WTC11 (cell line): ENCODE measurements around the gene GRK3. TPM values are rescaled to one million over a fixed set of nuclear protein-coding genes. Genes with fewer than 3 reads are reported as not detected.

ENCODE experiments used
- ATAC-seq: fragments of 200-7000 bp; cut with Tn5 transposase; 2 replicates; pipeline ENCODE4 v1.10.0; 2021; ENCODE audit warnings: mild to moderate bottlenecking, moderate library complexity
- CTCF ChIA-PET: fragments of 300-600 bp; sonication (Branson Sonifier 250); formaldehyde crosslinking; loops from one replicate; lab custom pipeline; 2021; ENCODE audit warnings: antibody characterized with exemption; lab: Charles Lee
- POLR2A ChIA-PET: fragments of 350-600 bp; sonication (Branson Sonifier 250); formaldehyde crosslinking; loops from one replicate; lab custom pipeline; 2021; ENCODE audit warnings: antibody characterized with exemption; lab: Charles Lee
- DNase-seq: peaks from one replicate; pipeline ENCODE4 v3.0.0; 2021; ENCODE audit warnings: low spot score
- H3K27ac Mint-ChIP-seq: 2 replicates; pipeline ENCODE4 v1.8.0; 2021; ENCODE audit warnings: mixed read lengths
- H3K27me3 Mint-ChIP-seq: 2 replicates; pipeline ENCODE4 v1.8.0; 2021; ENCODE audit warnings: low read depth, mild to moderate bottlenecking, moderate library complexity, mixed read lengths
- H3K36me3 Mint-ChIP-seq: 2 replicates; pipeline ENCODE4 v1.8.0; 2021; ENCODE audit warnings: mixed read lengths
- H3K4me1 Mint-ChIP-seq: 2 replicates; pipeline ENCODE4 v1.8.0; 2022; ENCODE audit warnings: mixed read lengths
- H3K4me3 Mint-ChIP-seq: 2 replicates; pipeline ENCODE4 v1.8.0; 2021; ENCODE audit warnings: mild to moderate bottlenecking, moderate library complexity, mixed read lengths
- H3K9me3 Mint-ChIP-seq: 2 replicates; pipeline ENCODE4 v1.8.0; 2021; ENCODE audit warnings: mixed read lengths
- CBFB ChIP-seq: sonication (generic); formaldehyde crosslinking; IDR thresholded peaks from 2 replicates; pipeline ENCODE4 v1.8.1; 2022; ENCODE audit warnings: mild to moderate bottlenecking, low read depth, missing genetic modification reagents
- CREB1 ChIP-seq: sonication (generic); formaldehyde crosslinking; IDR thresholded peaks from 2 replicates; pipeline ENCODE4 v1.8.0; 2023; ENCODE audit warnings: mild to moderate bottlenecking, missing genetic modification reagents
- ELF4 ChIP-seq: sonication (generic); formaldehyde crosslinking; IDR thresholded peaks from 2 replicates; pipeline ENCODE4 v1.8.1; 2022; ENCODE audit warnings: low read depth, mild to moderate bottlenecking, moderate library complexity, missing genetic modification reagents
- ESRRA ChIP-seq: sonication (generic); formaldehyde crosslinking; IDR thresholded peaks from 2 replicates; pipeline ENCODE4 v1.8.1; 2022; ENCODE audit warnings: mild to moderate bottlenecking, missing genetic modification reagents, borderline replicate concordance
- ETV6 ChIP-seq: sonication (generic); formaldehyde crosslinking; IDR thresholded peaks from 2 replicates; pipeline ENCODE4 v1.8.1; 2022; ENCODE audit warnings: mild to moderate bottlenecking, missing genetic modification reagents
- FOXJ3 ChIP-seq: sonication (generic); formaldehyde crosslinking; IDR thresholded peaks from 2 replicates; pipeline ENCODE4 v1.9.0; 2021; ENCODE audit warnings: missing genetic modification reagents, mild to moderate bottlenecking, borderline replicate concordance
- HMGA2 ChIP-seq: fragments of 250-450 bp; sonication (Bioruptor Pico); IDR thresholded peaks from 2 replicates; pipeline ENCODE4 v1.4.0; 2021; ENCODE audit warnings: mild to moderate bottlenecking, moderate library complexity
- KAT7 ChIP-seq: sonication (generic); formaldehyde crosslinking; IDR thresholded peaks from 2 replicates; pipeline ENCODE4 v1.8.1; 2023; ENCODE audit warnings: missing genetic modification reagents, mild to moderate bottlenecking, borderline replicate concordance
- MYBL2 ChIP-seq: sonication (generic); formaldehyde crosslinking; IDR thresholded peaks from 2 replicates; pipeline ENCODE4 v1.8.1; 2023; ENCODE audit warnings: mild to moderate bottlenecking, moderate library complexity, missing genetic modification reagents
- NFE2L1 ChIP-seq: sonication (generic); formaldehyde crosslinking; IDR thresholded peaks from 2 replicates; pipeline ENCODE4 v1.8.1; 2023; ENCODE audit warnings: missing genetic modification reagents
- NFYB ChIP-seq: sonication (generic); formaldehyde crosslinking; conservative IDR thresholded peaks from 2 replicates; pipeline ENCODE4 v1.8.0; 2022; ENCODE audit warnings: low read depth, missing genetic modification reagents
- ZBTB21 ChIP-seq: sonication (generic); formaldehyde crosslinking; IDR thresholded peaks from 2 replicates; pipeline ENCODE4 v1.8.1; 2023; ENCODE audit warnings: mild to moderate bottlenecking, missing genetic modification reagents, borderline replicate concordance
- total RNA-seq: library from RNA; stranded (reverse); gene quantifications from 3 replicates; pipeline ENCODE4 v1.2.3, GENCODE V29; 2021
- TF ChIP-seq, protein P1 (sequence below): sonication (generic); formaldehyde crosslinking; IDR thresholded peaks from 2 replicates; pipeline ENCODE4 v1.8.1; 2022; ENCODE audit warnings: mild to moderate bottlenecking, missing genetic modification reagents, moderate library complexity, borderline replicate concordance
- TF ChIP-seq, protein P2 (sequence below): sonication (generic); formaldehyde crosslinking; IDR thresholded peaks from 2 replicates; pipeline ENCODE4 v1.8.0; 2023; ENCODE audit warnings: missing genetic modification reagents, mild to moderate bottlenecking, borderline replicate concordance
- TF ChIP-seq, protein P3 (sequence below): sonication (generic); formaldehyde crosslinking; IDR thresholded peaks from 2 replicates; pipeline ENCODE4 v1.8.0; 2023; ENCODE audit warnings: mild to moderate bottlenecking, missing genetic modification reagents
- TF ChIP-seq, protein P4 (sequence below): sonication (generic); formaldehyde crosslinking; conservative IDR thresholded peaks from 2 replicates; pipeline ENCODE4 v1.8.1; 2022; ENCODE audit warnings: mild to moderate bottlenecking, missing genetic modification reagents
- TF ChIP-seq, protein P5 (sequence below): fragments of 250-450 bp; sonication (Bioruptor Pico); IDR thresholded peaks from 2 replicates; pipeline ENCODE4 v2.1.2; 2022; ENCODE audit warnings: mild to moderate bottlenecking, moderate library complexity
- TF ChIP-seq, protein P6 (sequence below): sonication (generic); formaldehyde crosslinking; IDR thresholded peaks from 2 replicates; pipeline ENCODE4 v1.8.0; 2023; ENCODE audit warnings: missing genetic modification reagents
- TF ChIP-seq, protein P7 (sequence below): sonication (generic); formaldehyde crosslinking; IDR thresholded peaks from 2 replicates; pipeline ENCODE4 v1.8.0; 2022; ENCODE audit warnings: mild to moderate bottlenecking, missing genetic modification reagents
- TF ChIP-seq, protein P8 (sequence below): sonication (generic); formaldehyde crosslinking; IDR thresholded peaks from 2 replicates; pipeline ENCODE4 v1.8.0; 2022; ENCODE audit warnings: mild to moderate bottlenecking, missing genetic modification reagents
- TF ChIP-seq, protein P9 (sequence below): sonication (generic); formaldehyde crosslinking; IDR thresholded peaks from 2 replicates; pipeline ENCODE4 v1.8.0; 2022; ENCODE audit warnings: mild to moderate bottlenecking, missing genetic modification reagents

The GRK3 gene
- total RNA-seq, 1 experiment from 2014 or later, result 27.1 TPM

DNA sequence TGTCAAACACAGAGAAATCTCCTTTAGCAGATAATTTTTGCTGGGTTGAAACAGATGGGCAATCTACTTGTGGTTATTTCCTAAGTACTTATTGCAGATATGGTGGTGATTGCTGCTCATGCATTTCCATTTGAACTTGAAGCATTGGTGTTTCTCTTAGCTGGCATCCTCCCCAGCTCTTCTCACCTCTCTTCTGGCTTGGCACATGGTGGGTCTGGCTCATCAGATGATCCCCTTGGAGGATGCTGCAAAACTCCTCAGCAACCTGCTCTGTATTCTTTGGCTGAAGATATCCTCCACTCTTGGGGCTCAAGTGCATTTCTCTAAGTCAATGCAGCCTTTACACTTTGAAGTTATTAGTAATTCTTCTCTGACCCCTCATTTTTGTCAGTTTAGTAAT, 90.2 kb downstream of the GRK3 start (continued):
- TF ChIP-seq, protein P1, sequence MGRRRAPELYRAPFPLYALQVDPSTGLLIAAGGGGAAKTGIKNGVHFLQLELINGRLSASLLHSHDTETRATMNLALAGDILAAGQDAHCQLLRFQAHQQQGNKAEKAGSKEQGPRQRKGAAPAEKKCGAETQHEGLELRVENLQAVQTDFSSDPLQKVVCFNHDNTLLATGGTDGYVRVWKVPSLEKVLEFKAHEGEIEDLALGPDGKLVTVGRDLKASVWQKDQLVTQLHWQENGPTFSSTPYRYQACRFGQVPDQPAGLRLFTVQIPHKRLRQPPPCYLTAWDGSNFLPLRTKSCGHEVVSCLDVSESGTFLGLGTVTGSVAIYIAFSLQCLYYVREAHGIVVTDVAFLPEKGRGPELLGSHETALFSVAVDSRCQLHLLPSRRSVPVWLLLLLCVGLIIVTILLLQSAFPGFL, result no peak
- TF ChIP-seq ELF4 (CRISPR knock-in tag), result no peak
- no peak for TF ChIP-seq NFE2L1
- no peak for TF ChIP-seq ETV6 (CRISPR knock-in tag)
- no peak for TF ChIP-seq ESRRA (CRISPR knock-in tag)
- TF ChIP-seq NFYB (CRISPR knock-in tag), result no peak
- TF ChIP-seq, protein P2, sequence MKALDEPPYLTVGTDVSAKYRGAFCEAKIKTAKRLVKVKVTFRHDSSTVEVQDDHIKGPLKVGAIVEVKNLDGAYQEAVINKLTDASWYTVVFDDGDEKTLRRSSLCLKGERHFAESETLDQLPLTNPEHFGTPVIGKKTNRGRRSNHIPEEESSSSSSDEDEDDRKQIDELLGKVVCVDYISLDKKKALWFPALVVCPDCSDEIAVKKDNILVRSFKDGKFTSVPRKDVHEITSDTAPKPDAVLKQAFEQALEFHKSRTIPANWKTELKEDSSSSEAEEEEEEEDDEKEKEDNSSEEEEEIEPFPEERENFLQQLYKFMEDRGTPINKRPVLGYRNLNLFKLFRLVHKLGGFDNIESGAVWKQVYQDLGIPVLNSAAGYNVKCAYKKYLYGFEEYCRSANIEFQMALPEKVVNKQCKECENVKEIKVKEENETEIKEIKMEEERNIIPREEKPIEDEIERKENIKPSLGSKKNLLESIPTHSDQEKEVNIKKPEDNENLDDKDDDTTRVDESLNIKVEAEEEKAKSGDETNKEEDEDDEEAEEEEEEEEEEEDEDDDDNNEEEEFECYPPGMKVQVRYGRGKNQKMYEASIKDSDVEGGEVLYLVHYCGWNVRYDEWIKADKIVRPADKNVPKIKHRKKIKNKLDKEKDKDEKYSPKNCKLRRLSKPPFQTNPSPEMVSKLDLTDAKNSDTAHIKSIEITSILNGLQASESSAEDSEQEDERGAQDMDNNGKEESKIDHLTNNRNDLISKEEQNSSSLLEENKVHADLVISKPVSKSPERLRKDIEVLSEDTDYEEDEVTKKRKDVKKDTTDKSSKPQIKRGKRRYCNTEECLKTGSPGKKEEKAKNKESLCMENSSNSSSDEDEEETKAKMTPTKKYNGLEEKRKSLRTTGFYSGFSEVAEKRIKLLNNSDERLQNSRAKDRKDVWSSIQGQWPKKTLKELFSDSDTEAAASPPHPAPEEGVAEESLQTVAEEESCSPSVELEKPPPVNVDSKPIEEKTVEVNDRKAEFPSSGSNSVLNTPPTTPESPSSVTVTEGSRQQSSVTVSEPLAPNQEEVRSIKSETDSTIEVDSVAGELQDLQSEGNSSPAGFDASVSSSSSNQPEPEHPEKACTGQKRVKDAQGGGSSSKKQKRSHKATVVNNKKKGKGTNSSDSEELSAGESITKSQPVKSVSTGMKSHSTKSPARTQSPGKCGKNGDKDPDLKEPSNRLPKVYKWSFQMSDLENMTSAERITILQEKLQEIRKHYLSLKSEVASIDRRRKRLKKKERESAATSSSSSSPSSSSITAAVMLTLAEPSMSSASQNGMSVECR, result no peak
- no peak for TF ChIP-seq ZBTB21 (CRISPR knock-in tag)
- TF ChIP-seq, protein P3, sequence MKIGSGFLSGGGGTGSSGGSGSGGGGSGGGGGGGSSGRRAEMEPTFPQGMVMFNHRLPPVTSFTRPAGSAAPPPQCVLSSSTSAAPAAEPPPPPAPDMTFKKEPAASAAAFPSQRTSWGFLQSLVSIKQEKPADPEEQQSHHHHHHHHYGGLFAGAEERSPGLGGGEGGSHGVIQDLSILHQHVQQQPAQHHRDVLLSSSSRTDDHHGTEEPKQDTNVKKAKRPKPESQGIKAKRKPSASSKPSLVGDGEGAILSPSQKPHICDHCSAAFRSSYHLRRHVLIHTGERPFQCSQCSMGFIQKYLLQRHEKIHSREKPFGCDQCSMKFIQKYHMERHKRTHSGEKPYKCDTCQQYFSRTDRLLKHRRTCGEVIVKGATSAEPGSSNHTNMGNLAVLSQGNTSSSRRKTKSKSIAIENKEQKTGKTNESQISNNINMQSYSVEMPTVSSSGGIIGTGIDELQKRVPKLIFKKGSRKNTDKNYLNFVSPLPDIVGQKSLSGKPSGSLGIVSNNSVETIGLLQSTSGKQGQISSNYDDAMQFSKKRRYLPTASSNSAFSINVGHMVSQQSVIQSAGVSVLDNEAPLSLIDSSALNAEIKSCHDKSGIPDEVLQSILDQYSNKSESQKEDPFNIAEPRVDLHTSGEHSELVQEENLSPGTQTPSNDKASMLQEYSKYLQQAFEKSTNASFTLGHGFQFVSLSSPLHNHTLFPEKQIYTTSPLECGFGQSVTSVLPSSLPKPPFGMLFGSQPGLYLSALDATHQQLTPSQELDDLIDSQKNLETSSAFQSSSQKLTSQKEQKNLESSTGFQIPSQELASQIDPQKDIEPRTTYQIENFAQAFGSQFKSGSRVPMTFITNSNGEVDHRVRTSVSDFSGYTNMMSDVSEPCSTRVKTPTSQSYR (CRISPR knock-in tag), result no peak
- TF ChIP-seq, protein P4, sequence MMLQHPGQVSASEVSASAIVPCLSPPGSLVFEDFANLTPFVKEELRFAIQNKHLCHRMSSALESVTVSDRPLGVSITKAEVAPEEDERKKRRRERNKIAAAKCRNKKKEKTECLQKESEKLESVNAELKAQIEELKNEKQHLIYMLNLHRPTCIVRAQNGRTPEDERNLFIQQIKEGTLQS (CRISPR knock-in tag), result no peak
- TF ChIP-seq, protein P5, sequence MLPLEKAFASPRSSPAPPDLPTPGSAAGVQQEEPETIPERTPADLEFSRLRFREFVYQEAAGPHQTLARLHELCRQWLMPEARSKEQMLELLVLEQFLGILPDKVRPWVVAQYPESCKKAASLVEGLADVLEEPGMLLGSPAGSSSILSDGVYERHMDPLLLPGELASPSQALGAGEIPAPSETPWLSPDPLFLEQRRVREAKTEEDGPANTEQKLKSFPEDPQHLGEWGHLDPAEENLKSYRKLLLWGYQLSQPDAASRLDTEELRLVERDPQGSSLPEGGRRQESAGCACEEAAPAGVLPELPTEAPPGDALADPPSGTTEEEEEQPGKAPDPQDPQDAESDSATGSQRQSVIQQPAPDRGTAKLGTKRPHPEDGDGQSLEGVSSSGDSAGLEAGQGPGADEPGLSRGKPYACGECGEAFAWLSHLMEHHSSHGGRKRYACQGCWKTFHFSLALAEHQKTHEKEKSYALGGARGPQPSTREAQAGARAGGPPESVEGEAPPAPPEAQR (CRISPR knock-in tag), result no peak
- TF ChIP-seq, protein P6, sequence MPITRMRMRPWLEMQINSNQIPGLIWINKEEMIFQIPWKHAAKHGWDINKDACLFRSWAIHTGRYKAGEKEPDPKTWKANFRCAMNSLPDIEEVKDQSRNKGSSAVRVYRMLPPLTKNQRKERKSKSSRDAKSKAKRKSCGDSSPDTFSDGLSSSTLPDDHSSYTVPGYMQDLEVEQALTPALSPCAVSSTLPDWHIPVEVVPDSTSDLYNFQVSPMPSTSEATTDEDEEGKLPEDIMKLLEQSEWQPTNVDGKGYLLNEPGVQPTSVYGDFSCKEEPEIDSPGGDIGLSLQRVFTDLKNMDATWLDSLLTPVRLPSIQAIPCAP (CRISPR knock-in tag), result no peak
- TF ChIP-seq, protein P7, sequence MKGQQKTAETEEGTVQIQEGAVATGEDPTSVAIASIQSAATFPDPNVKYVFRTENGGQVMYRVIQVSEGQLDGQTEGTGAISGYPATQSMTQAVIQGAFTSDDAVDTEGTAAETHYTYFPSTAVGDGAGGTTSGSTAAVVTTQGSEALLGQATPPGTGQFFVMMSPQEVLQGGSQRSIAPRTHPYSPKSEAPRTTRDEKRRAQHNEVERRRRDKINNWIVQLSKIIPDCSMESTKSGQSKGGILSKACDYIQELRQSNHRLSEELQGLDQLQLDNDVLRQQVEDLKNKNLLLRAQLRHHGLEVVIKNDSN, result no peak
- TF ChIP-seq KAT7 (CRISPR knock-in tag), result no peak
- TF ChIP-seq, all 79 proteins: peak for 0

DNA sequence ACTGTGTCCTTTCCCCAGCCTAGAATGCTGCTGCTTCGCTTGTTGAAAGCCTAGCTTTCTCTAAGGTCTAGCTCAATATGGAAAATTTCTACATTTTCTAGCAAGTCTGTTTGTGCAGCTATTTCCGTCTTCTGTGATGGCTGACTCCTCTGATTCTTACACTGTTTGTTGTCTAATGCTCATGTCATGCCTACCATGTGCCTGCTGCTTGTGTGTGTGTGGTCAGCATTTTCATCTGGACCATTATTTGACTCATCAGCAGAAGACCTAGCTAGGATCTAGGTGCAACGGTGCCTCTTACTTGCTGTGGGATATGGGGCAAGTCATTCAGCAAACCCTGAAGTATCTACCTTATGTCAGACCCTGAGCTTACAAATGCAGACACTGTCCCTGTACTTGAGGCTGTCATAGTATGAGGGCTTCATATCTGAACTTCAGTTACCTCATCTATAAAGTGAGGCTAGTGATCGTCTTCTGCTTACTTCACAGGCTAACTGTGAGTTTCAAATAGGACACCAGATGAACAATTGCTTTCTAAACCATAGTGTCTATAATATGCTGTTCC, 91.0 kb downstream of the GRK3 start:
- Mint-ChIP-seq H3K27ac (0 out of 2 replicates have a peak overlapping the region, but pooled peaks have one; percentile 27), H3K4me3 (no peak overlapping the region), H3K9me3 (no peaks in the 10 kb centered on the region), H3K4me1 (no peaks in the 10 kb centered on the region), H3K36me3 (no peaks in the 10 kb centered on the region), H3K27me3 (no peaks in the 10 kb centered on the region)
- ChIA-PET POLR2A (no interaction called here), CTCF (interaction anchor here (1.5 kb wide), 1 partner anchor 112 kb away, joined by 3 read pairs; no protein-coding TSS in a partner anchor)
- ATAC-seq (no peak), DNase-seq (no peak)
- TF ChIP-seq, protein P8, sequence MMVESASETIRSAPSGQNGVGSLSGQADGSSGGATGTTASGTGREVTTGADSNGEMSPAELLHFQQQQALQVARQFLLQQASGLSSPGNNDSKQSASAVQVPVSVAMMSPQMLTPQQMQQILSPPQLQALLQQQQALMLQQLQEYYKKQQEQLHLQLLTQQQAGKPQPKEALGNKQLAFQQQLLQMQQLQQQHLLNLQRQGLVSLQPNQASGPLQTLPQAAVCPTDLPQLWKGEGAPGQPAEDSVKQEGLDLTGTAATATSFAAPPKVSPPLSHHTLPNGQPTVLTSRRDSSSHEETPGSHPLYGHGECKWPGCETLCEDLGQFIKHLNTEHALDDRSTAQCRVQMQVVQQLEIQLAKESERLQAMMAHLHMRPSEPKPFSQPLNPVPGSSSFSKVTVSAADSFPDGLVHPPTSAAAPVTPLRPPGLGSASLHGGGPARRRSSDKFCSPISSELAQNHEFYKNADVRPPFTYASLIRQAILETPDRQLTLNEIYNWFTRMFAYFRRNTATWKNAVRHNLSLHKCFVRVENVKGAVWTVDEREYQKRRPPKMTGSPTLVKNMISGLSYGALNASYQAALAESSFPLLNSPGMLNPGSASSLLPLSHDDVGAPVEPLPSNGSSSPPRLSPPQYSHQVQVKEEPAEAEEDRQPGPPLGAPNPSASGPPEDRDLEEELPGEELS (CRISPR knock-in tag), result no peak
- no peak for TF ChIP-seq MYBL2 (CRISPR knock-in tag)
- no peak for TF ChIP-seq CREB1
- TF ChIP-seq FOXJ3 (CRISPR knock-in tag), result no peak
- no peak for TF ChIP-seq HMGA2 (CRISPR knock-in tag)
- TF ChIP-seq CBFB (CRISPR knock-in tag), result no peak
- TF ChIP-seq, protein P9, sequence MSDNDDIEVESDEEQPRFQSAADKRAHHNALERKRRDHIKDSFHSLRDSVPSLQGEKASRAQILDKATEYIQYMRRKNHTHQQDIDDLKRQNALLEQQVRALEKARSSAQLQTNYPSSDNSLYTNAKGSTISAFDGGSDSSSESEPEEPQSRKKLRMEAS (CRISPR knock-in tag), result no peak
